HepG2 (cell line): Measurements from ENCODE around the gene CLDN15. TPM values are rescaled to one million over a fixed set of nuclear protein-coding genes. Genes with fewer than 3 reads are reported as not detected.

Source experiments
- FOSL2 ChIP-seq: sonication (generic); formaldehyde crosslinking; IDR thresholded peaks from 2 replicates; pipeline ENCODE4 v1.4.0; 2020; ENCODE audit warnings: missing genetic modification reagents
- GATA4 ChIP-seq: sonication (generic); IDR thresholded peaks from 2 replicates; pipeline ENCODE4 v1.6.1; 2016; ENCODE audit warnings: antibody characterized with exemption, low read depth, borderline replicate concordance
- KAT7 ChIP-seq: IDR thresholded peaks from 2 replicates; pipeline ENCODE4 v1.6.1; 2018; ENCODE audit warnings: borderline replicate concordance, missing compliant biosample characterization
- MTA3 ChIP-seq: sonication (generic); formaldehyde crosslinking; IDR thresholded peaks from 2 replicates; pipeline ENCODE4 v1.4.0; 2020; ENCODE audit warnings: missing genetic modification reagents
- MXI1 ChIP-seq: IDR thresholded peaks from 3 replicates; pipeline ENCODE4 v1.6.1; 2012; ENCODE audit warnings: low read depth, low read length, inconsistent platforms, borderline replicate concordance
- NFE2L1 ChIP-seq: sonication (generic); formaldehyde crosslinking; IDR thresholded peaks from 2 replicates; pipeline ENCODE4 v1.4.0; 2020; ENCODE audit warnings: missing genetic modification reagents, mild to moderate bottlenecking, borderline replicate concordance
- PHF21A ChIP-seq: sonication (generic); formaldehyde crosslinking; IDR thresholded peaks from 2 replicates; pipeline ENCODE4 v1.5.0; 2020; ENCODE audit warnings: mild to moderate bottlenecking, missing genetic modification reagents
- RBM39 ChIP-seq: fragments of 200-400 bp; formaldehyde crosslinking; IDR thresholded peaks from one replicate; pipeline ENCODE4 v1.6.1; 2018; ENCODE audit warnings: antibody characterized with exemption, mild to moderate bottlenecking, low read depth, low read length; ENCODE audit not compliant: poor library complexity, severe bottlenecking
- SP5 ChIP-seq: IDR thresholded peaks from 2 replicates; pipeline ENCODE4 v1.6.1; 2016; ENCODE audit warnings: low read depth, borderline replicate concordance
- TMF1 ChIP-seq: sonication (generic); formaldehyde crosslinking; IDR thresholded peaks from 2 replicates; pipeline ENCODE4 v1.8.1; 2022; ENCODE audit warnings: low read depth, missing genetic modification reagents
- ZBED4 ChIP-seq: sonication (generic); formaldehyde crosslinking; IDR thresholded peaks from 2 replicates; pipeline ENCODE4 v1.4.0; 2020; ENCODE audit warnings: missing genetic modification reagents, borderline replicate concordance
- ZFP36L1 ChIP-seq: sonication (generic); formaldehyde crosslinking; IDR thresholded peaks from 2 replicates; pipeline ENCODE4 v1.8.0; 2022; ENCODE audit warnings: mild to moderate bottlenecking, missing genetic modification reagents, moderate library complexity
- ZFP37 ChIP-seq: sonication (generic); formaldehyde crosslinking; IDR thresholded peaks from 2 replicates; pipeline ENCODE4 v1.4.0; 2020; ENCODE audit warnings: missing genetic modification reagents, borderline replicate concordance
- ZGPAT ChIP-seq: IDR thresholded peaks from 2 replicates; pipeline ENCODE4 v1.6.1; 2016; ENCODE audit warnings: mild to moderate bottlenecking
- ZNF251 ChIP-seq: sonication (generic); formaldehyde crosslinking; IDR thresholded peaks from 2 replicates; pipeline ENCODE4 v1.9.0; 2021; ENCODE audit warnings: mild to moderate bottlenecking, missing genetic modification reagents
- ZNF512B ChIP-seq: sonication (generic); formaldehyde crosslinking; IDR thresholded peaks from 2 replicates; pipeline ENCODE4 v1.5.1; 2020; ENCODE audit warnings: missing genetic modification reagents, mild to moderate bottlenecking, borderline replicate concordance
- ZNF710 ChIP-seq: sonication (generic); formaldehyde crosslinking; IDR thresholded peaks from 2 replicates; pipeline ENCODE4 v1.5.0; 2020; ENCODE audit warnings: mild to moderate bottlenecking, missing genetic modification reagents, borderline replicate concordance
- ZNF780A ChIP-seq: sonication (generic); formaldehyde crosslinking; IDR thresholded peaks from 2 replicates; pipeline ENCODE4 v1.8.0; 2022; ENCODE audit warnings: mild to moderate bottlenecking, missing genetic modification reagents, moderate library complexity
- polyA plus RNA-seq, 8 experiments: library from polyadenylated mRNA; depleted of rRNA in 3 of 8; stranded (reverse) in 7 of 8; unstranded in 1 of 8; fragments of >200 nt; fragmentation: Illumina TruSeq in 4 of 8; extraction: Trizol in 4 of 8; gene quantifications; 2 replicates each; pipeline versions ENCODE4 v1.2.1 to v1.2.3, GENCODE V29; 2011 to 2016; ENCODE audit warnings: low read depth in 4 of 8, missing spikeins in 1 of 8, mixed read lengths in 1 of 8; ENCODE audit not compliant: insufficient read depth in 1 of 8
- total RNA-seq, 5 experiments: library from RNA; depleted of rRNA; stranded (reverse); fragments of >200 nt; fragmentation: Illumina TruSeq; extraction: Trizol; gene quantifications; 2 replicates each; pipeline ENCODE4 v1.2.3, GENCODE V29; 2016; ENCODE audit warnings: low read depth in 1 of 5

The CLDN15 gene
- total and polyA plus RNA-seq, 2 of the 13 experiments (the other 11 are each of a cell fraction or from before 2014, with no cell fraction given) = 7.1 to 17.8 TPM

GRCh38 chr7:101217388-101218235, 20.0 kb downstream of the CLDN15 start, which contains the start of the genes PLOD3 and ZNHIT1 (continued):
- TF ChIP-seq ZNF512B = no peak
- TF ChIP-seq RBM39 = peak; percentile 75
- peak; percentile 92 for TF ChIP-seq MXI1
- 0 out of 2 replicates have a peak, but pooled peaks have one; percentile 61 for TF ChIP-seq PHF21A (CRISPR knock-in tag)
- 0 out of 2 replicates have a peak, but pooled peaks have one; percentile 67 for TF ChIP-seq ZGPAT
- TF ChIP-seq FOSL2 (CRISPR knock-in tag) = peak; percentile 39; the same call in 1 of the 2 replicates
- TF ChIP-seq GATA4 = 0 out of 2 replicates have a peak, but pooled peaks have one; percentile 23
- TF ChIP-seq ZBED4 (CRISPR knock-in tag) = peak; percentile 39; the same call in 1 of the 2 replicates
- TF ChIP-seq ZFP37 = peak; percentile 85; the same call in 1 of the 2 replicates
- no peak for TF ChIP-seq TMF1
- 0 out of 2 replicates have a peak, but pooled peaks have one; percentile 36 for TF ChIP-seq KAT7 (CRISPR knock-in tag)
- peak; percentile 81 for TF ChIP-seq ZNF710
- TF ChIP-seq SP5 (CRISPR knock-in tag) = peak; percentile 23
- TF ChIP-seq ZNF780A (CRISPR knock-in tag) = no peak
- TF ChIP-seq MTA3 (CRISPR knock-in tag) = no peak
- no peak for TF ChIP-seq ZNF251
- no peak for TF ChIP-seq NFE2L1 (CRISPR knock-in tag)
- TF ChIP-seq ZFP36L1 (CRISPR knock-in tag) = 0 out of 2 replicates have a peak, but pooled peaks have one; percentile 31
